ENCODE results near the gene MRPL55.

Gene MRPL55

DNA sequence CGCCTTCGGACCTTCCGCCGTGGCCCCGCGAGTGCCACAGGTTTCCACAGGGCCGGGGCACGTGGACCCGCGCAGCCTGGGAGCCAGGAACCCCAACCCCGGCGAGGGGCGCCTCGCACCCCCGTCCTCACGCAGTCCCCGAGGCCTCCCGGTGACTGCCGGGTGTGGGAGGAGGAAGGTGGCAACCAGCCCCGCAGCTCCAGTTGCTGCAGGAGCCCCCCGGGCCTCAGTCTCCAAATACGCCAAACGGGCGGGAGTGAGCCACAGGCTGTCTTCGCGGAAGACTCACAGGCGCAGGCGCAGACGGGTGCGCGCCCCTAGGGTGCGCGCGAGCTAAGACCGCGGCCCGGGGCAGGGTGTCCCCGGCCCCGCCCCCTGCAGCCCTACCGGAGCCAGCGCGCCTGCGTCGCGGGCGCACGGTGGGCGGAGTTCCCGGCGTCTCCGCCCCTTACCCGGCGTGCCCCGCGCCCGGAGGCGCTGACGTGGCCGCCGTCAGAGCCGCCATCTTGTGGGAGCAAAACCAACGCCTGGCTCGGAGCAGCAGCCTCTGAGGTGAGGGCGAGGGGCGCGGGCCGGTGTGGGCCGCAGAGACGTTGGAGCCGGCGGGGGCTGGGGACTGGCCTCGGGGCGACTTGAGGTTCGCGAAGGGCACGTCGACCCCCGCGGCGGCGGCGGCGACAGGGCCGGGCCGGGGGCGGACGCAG is 26.7 kb downstream of the MRPL55 start, which contains the start of gene ARF1:
Gene ARF1, plus strand, starts transcription at position 495 of the 704 bp plus-strand sequence. CDS start 14,407 bp downstream, outside the sequence.
- peak; percentile 91 for TF ChIP-seq POLR2A (IDR thresholded peaks at IDR 0.05; ENCODE audit: extremely low read depth, insufficient read length)
- TF ChIP-seq, protein P1, sequence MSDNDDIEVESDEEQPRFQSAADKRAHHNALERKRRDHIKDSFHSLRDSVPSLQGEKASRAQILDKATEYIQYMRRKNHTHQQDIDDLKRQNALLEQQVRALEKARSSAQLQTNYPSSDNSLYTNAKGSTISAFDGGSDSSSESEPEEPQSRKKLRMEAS (IDR thresholded peaks at IDR 0.05; ENCODE audit: low read depth, low read length), result peak; percentile 15; the same call in 1 of the 2 replicates
- TF ChIP-seq, protein P2, sequence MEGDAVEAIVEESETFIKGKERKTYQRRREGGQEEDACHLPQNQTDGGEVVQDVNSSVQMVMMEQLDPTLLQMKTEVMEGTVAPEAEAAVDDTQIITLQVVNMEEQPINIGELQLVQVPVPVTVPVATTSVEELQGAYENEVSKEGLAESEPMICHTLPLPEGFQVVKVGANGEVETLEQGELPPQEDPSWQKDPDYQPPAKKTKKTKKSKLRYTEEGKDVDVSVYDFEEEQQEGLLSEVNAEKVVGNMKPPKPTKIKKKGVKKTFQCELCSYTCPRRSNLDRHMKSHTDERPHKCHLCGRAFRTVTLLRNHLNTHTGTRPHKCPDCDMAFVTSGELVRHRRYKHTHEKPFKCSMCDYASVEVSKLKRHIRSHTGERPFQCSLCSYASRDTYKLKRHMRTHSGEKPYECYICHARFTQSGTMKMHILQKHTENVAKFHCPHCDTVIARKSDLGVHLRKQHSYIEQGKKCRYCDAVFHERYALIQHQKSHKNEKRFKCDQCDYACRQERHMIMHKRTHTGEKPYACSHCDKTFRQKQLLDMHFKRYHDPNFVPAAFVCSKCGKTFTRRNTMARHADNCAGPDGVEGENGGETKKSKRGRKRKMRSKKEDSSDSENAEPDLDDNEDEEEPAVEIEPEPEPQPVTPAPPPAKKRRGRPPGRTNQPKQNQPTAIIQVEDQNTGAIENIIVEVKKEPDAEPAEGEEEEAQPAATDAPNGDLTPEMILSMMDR (IDR thresholded peaks at IDR 0.05; ENCODE audit: low read depth, low read length), result no peak
- TF ChIP-seq MYC (IDR thresholded peaks at IDR 0.05; ENCODE audit: low read depth, low read length), result peak; percentile 54; the same call in 1 of the 2 replicates
- peak; percentile 91 for DNase-seq (ENCODE audit: low read depth)
- H3K4me3 ChIP-seq (ENCODE audit: low read depth, low read length), result peak within 1 kb of the TSS; percentile 96

DNA sequence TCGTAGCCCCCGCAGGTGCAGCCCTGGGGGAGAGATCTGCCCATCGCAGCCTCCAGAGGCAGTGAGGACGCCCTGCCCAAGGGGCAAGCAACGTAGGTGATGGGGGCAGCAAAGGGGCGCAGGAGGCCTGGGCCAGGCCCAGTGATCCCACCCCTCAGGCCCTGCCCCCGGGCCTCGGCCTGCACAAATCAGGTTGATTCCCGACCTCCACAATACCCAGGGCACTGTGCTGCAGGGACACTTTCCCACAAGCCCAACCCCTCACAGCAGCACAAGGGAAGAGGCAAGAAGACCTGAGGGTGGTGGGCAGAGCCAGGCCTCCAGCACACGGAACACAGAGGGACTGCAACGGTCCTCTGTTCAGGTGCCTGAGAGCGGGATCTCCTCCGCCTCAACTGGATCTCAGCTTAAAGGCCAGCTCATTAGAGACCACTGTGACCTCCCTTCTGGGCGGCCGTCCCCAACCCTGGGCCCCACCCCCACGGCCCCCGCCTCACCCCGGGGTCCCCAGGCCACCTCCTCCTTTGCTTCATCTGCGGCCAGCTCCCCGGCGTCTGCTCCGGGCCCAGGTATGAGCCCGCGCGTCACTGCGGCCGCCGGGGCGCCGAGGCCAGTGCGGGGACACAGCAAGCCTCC is 27.4 kb downstream of the MRPL55 start:
- peak overlapping the region; percentile 83 for H3K4me3 ChIP-seq (ENCODE audit: low read depth, low read length)
- peak; percentile 56 for DNase-seq (ENCODE audit: low read depth)
- no peak for TF ChIP-seq MYC (IDR thresholded peaks at IDR 0.05; ENCODE audit: low read depth, low read length)
- TF ChIP-seq POLR2A (IDR thresholded peaks at IDR 0.05; ENCODE audit: extremely low read depth, insufficient read length), result no peak
- TF ChIP-seq, protein P2 (IDR thresholded peaks at IDR 0.05; ENCODE audit: low read depth, low read length), result no peak
- TF ChIP-seq, protein P1 (IDR thresholded peaks at IDR 0.05; ENCODE audit: low read depth, low read length), result no peak

DNA sequence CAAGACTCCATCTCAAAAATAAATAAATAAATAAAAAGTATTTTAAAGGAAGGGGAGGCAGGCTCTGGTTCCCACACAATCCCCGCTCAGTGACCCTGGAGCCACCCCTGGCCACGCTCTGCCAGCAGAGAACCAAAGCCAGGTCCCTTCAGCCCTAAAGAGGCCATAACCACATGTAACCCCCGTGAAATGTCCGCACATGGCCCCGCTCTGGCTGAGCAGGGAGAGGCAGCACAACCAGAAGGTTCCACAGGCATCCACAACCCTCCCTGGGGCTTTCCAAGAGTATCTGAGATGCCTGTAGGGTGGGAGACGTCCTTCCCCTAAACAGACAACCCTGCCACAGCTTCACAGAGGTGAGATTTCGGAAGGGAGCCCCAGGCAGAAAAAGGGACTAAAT is 28.0 kb downstream of the MRPL55 start:
- DNase-seq (ENCODE audit: low read depth), result no peak
- no peak for TF ChIP-seq POLR2A (IDR thresholded peaks at IDR 0.05; ENCODE audit: extremely low read depth, insufficient read length)
- TF ChIP-seq, protein P1 (IDR thresholded peaks at IDR 0.05; ENCODE audit: low read depth, low read length), result no peak
- no peak for TF ChIP-seq MYC (IDR thresholded peaks at IDR 0.05; ENCODE audit: low read depth, low read length)
- TF ChIP-seq, protein P2 (IDR thresholded peaks at IDR 0.05; ENCODE audit: low read depth, low read length), result no peak
- peak overlapping the region; percentile 83 for H3K4me3 ChIP-seq (ENCODE audit: low read depth, low read length)

DNA sequence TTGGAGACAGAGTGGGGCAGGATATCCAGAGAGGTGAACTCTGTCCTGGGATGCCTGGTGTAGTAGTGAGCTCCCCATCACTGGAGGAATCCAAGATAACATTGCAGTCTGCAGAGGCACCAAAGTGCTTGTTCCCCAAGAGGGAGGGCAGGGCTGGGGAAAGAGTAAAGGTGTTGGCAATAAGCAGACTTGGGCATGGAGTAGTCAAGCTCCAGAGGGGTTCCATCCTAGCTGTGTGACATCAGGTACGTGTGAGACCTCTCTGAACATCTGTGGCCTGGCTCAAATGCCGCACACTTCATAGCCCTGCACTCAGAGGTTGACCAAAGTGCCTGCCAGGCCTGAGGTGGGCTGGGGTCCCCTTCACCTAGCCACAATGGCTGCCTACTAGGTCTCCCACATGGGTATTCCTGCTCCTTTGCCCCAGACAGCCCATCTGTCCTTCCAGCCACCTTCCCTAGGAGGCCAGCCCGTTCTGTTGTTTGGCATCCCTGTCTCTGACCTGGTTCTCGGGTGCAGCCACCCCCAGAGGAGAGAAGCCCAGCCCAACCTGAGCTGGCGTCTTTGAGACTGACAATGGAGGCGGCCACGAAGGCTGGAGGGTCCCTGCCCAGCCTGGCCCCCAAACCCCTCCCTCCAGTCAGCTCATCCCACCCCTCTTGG is 29.4 kb downstream of the MRPL55 start:
- TF ChIP-seq POLR2A (IDR thresholded peaks at IDR 0.05; ENCODE audit: extremely low read depth, insufficient read length) (no peak), MYC (IDR thresholded peaks at IDR 0.05; ENCODE audit: low read depth, low read length) (no peak)
- TF ChIP-seq, protein P1 (IDR thresholded peaks at IDR 0.05; ENCODE audit: low read depth, low read length), result no peak
- TF ChIP-seq, protein P2 (IDR thresholded peaks at IDR 0.05; ENCODE audit: low read depth, low read length), result no peak
- H3K4me3 ChIP-seq (ENCODE audit: low read depth, low read length), result no peak overlapping the region
- DNase-seq (ENCODE audit: low read depth), result no peak

DNA sequence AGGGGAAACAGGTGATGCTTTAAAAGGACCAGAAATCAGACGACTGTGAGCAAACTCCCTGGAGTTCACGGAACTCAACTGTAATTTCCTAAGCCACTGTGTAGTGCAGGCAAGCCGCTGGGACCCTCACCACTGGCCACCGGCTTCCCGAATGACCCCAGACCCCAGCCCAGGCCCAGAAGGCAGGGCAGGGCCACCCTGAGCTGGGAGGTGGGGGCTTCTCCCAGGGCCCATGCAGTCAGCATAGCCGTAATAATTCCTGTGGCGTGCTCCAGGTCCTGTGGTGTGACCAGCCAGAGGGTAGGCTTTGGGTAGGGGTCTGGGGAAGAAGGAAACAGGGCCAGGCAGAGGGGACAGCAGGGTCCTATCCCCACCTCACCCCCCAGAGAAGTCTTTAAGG is 30.1 kb downstream of the MRPL55 start:
- TF ChIP-seq, protein P2 (IDR thresholded peaks at IDR 0.05; ENCODE audit: low read depth, low read length), result no peak
- TF ChIP-seq, protein P1 (IDR thresholded peaks at IDR 0.05; ENCODE audit: low read depth, low read length), result no peak
- TF ChIP-seq POLR2A (IDR thresholded peaks at IDR 0.05; ENCODE audit: extremely low read depth, insufficient read length) (no peak), MYC (IDR thresholded peaks at IDR 0.05; ENCODE audit: low read depth, low read length) (no peak)
- no peak overlapping the region for H3K4me3 ChIP-seq (ENCODE audit: low read depth, low read length)
- DNase-seq (ENCODE audit: low read depth), result no peak
